ENCODE data around the gene RALGPS2.

The RALGPS2 gene

GRCh38 chr1:178704833-178705232, 20.2 kb upstream of the RALGPS2 start:
- Mint-ChIP-seq H3K36me3 (no peaks in the 10 kb centered on the region), H3K27me3 (peaks cover 21% of the 10 kb centered on the region), H3K4me3 (no peak overlapping the region), H3K4me1 (ENCODE audit: low read depth) (no peaks in the 10 kb centered on the region), H3K9me3 (ENCODE audit: low read depth) (no peaks in the 10 kb centered on the region), H3K27ac (no peak overlapping the region)

- no peak overlapping the region for H3K27ac Mint-ChIP-seq
- no peaks in the 10 kb centered on the region for H3K36me3 Mint-ChIP-seq
- no peaks in the 10 kb centered on the region for H3K9me3 Mint-ChIP-seq (ENCODE audit: low read depth)
- H3K4me3 Mint-ChIP-seq = no peak overlapping the region
- no peaks in the 10 kb centered on the region for H3K4me1 Mint-ChIP-seq (ENCODE audit: low read depth)
- peaks cover 27% of the 10 kb centered on the region for H3K27me3 Mint-ChIP-seq
Observed at GRCh38 chr1:178706432-178706831, 18.6 kb upstream of the RALGPS2 start.

- Mint-ChIP-seq H3K27ac (no peak overlapping the region), H3K4me1 (ENCODE audit: low read depth) (no peaks in the 10 kb centered on the region), H3K9me3 (ENCODE audit: low read depth) (no peaks in the 10 kb centered on the region), H3K27me3 (peaks cover 9% of the 10 kb centered on the region), H3K36me3 (no peaks in the 10 kb centered on the region), H3K4me3 (no peak overlapping the region)
Observed at GRCh38 chr1:178713259-178713658, 11.8 kb upstream of the RALGPS2 start.

- Mint-ChIP-seq H3K4me3 (no peak overlapping the region), H3K36me3 (no peaks in the 10 kb centered on the region), H3K27ac (no peak overlapping the region), H3K4me1 (ENCODE audit: low read depth) (no peaks in the 10 kb centered on the region), H3K27me3 (peaks cover 6% of the 10 kb centered on the region), H3K9me3 (ENCODE audit: low read depth) (no peaks in the 10 kb centered on the region)
Observed at GRCh38 chr1:178714453-178714852, 10.6 kb upstream of the RALGPS2 start.

GRCh38 chr1:178716111-178716510, 8.9 kb upstream of the RALGPS2 start:
- H3K27me3 Mint-ChIP-seq = peaks cover under 1% of the 10 kb centered on the region
- H3K4me3 Mint-ChIP-seq = no peak overlapping the region
- no peaks in the 10 kb centered on the region for H3K9me3 Mint-ChIP-seq (ENCODE audit: low read depth)
- H3K36me3 Mint-ChIP-seq = no peaks in the 10 kb centered on the region
- H3K27ac Mint-ChIP-seq = no peak overlapping the region
- H3K4me1 Mint-ChIP-seq (ENCODE audit: low read depth) = no peaks in the 10 kb centered on the region

GRCh38 chr1:178718520-178718919, 6.5 kb upstream of the RALGPS2 start:
- Mint-ChIP-seq H3K27ac (no peak overlapping the region), H3K27me3 (no peaks in the 10 kb centered on the region), H3K9me3 (ENCODE audit: low read depth) (no peaks in the 10 kb centered on the region), H3K4me3 (no peak overlapping the region), H3K4me1 (ENCODE audit: low read depth) (no peaks in the 10 kb centered on the region), H3K36me3 (no peaks in the 10 kb centered on the region)

GRCh38 chr1:178723546-178723945, 1.5 kb upstream of the RALGPS2 start:
- Mint-ChIP-seq H3K4me1 (ENCODE audit: low read depth) (peaks cover 24% of the 10 kb centered on the region), H3K27me3 (no peaks in the 10 kb centered on the region), H3K36me3 (no peaks in the 10 kb centered on the region), H3K27ac (no peak overlapping the region), H3K9me3 (ENCODE audit: low read depth) (no peaks in the 10 kb centered on the region), H3K4me3 (no peak overlapping the region)

GRCh38 chr1:178724376-178724727, 692 bp upstream of the RALGPS2 start:
- peak overlapping the region; percentile 41 for H3K27ac Mint-ChIP-seq
- H3K27me3 Mint-ChIP-seq = no peaks in the 10 kb centered on the region
- H3K4me1 Mint-ChIP-seq (ENCODE audit: low read depth) = peaks cover 26% of the 10 kb centered on the region
- H3K36me3 Mint-ChIP-seq = no peaks in the 10 kb centered on the region
- H3K4me3 Mint-ChIP-seq = peak overlapping the region; percentile 88
- no peaks in the 10 kb centered on the region for H3K9me3 Mint-ChIP-seq (ENCODE audit: low read depth)

GRCh38 chr1:178725466-178726086, 532 bp downstream of the RALGPS2 start:
- Mint-ChIP-seq H3K36me3 (peaks cover 2% of the 10 kb centered on the region), H3K27me3 (no peaks in the 10 kb centered on the region), H3K9me3 (ENCODE audit: low read depth) (no peaks in the 10 kb centered on the region), H3K27ac (no peak overlapping the region), H3K4me3 (peak overlapping the region; percentile 87), H3K4me1 (ENCODE audit: low read depth) (peaks cover 26% of the 10 kb centered on the region)

GRCh38 chr1:178726087-178726517, 1.1 kb downstream of the RALGPS2 start:
- Mint-ChIP-seq H3K27ac (peak overlapping the region; percentile 64), H3K4me1 (ENCODE audit: low read depth) (peaks cover 26% of the 10 kb centered on the region), H3K27me3 (no peaks in the 10 kb centered on the region), H3K9me3 (ENCODE audit: low read depth) (no peaks in the 10 kb centered on the region), H3K36me3 (peaks cover 2% of the 10 kb centered on the region), H3K4me3 (peak overlapping the region; percentile 87)

- H3K9me3 Mint-ChIP-seq (ENCODE audit: low read depth) = no peaks in the 10 kb centered on the region
- peaks cover 26% of the 10 kb centered on the region for H3K4me1 Mint-ChIP-seq (ENCODE audit: low read depth)
- H3K36me3 Mint-ChIP-seq = peaks cover 2% of the 10 kb centered on the region
- H3K27ac Mint-ChIP-seq = peak overlapping the region; percentile 13
- H3K4me3 Mint-ChIP-seq = peak overlapping the region; percentile 87
- H3K27me3 Mint-ChIP-seq = no peaks in the 10 kb centered on the region
Observed at GRCh38 chr1:178726545-178726944, 1.5 kb downstream of the RALGPS2 start.

- peaks cover 4% of the 10 kb centered on the region for H3K36me3 Mint-ChIP-seq
- peaks cover 5% of the 10 kb centered on the region for H3K9me3 Mint-ChIP-seq (ENCODE audit: low read depth)
- H3K27me3 Mint-ChIP-seq = no peaks in the 10 kb centered on the region
- H3K4me1 Mint-ChIP-seq (ENCODE audit: low read depth) = peaks cover 26% of the 10 kb centered on the region
- peak overlapping the region; percentile 87 for H3K4me3 Mint-ChIP-seq
- H3K27ac Mint-ChIP-seq = no peak overlapping the region
Observed at GRCh38 chr1:178727014-178727895, 2.2 kb downstream of the RALGPS2 start.

GRCh38 chr1:178733972-178734371, 8.9 kb downstream of the RALGPS2 start:
- peaks cover 14% of the 10 kb centered on the region for H3K36me3 Mint-ChIP-seq
- H3K4me3 Mint-ChIP-seq = no peak overlapping the region
- H3K9me3 Mint-ChIP-seq (ENCODE audit: low read depth) = peaks cover 5% of the 10 kb centered on the region
- H3K4me1 Mint-ChIP-seq (ENCODE audit: low read depth) = peaks cover 3% of the 10 kb centered on the region
- no peaks in the 10 kb centered on the region for H3K27me3 Mint-ChIP-seq
- no peak overlapping the region for H3K27ac Mint-ChIP-seq

GRCh38 chr1:178738780-178739179, 13.7 kb downstream of the RALGPS2 start:
- Mint-ChIP-seq H3K36me3 (peaks cover 34% of the 10 kb centered on the region), H3K27ac (no peak overlapping the region), H3K27me3 (no peaks in the 10 kb centered on the region), H3K4me3 (no peak overlapping the region), H3K9me3 (ENCODE audit: low read depth) (no peaks in the 10 kb centered on the region), H3K4me1 (ENCODE audit: low read depth) (peaks cover 3% of the 10 kb centered on the region)

- Mint-ChIP-seq H3K9me3 (ENCODE audit: low read depth) (no peaks in the 10 kb centered on the region), H3K36me3 (peaks cover 33% of the 10 kb centered on the region), H3K4me1 (ENCODE audit: low read depth) (peaks cover 3% of the 10 kb centered on the region), H3K27ac (no peak overlapping the region), H3K4me3 (no peak overlapping the region), H3K27me3 (no peaks in the 10 kb centered on the region)
Observed at GRCh38 chr1:178739285-178740045, 14.4 kb downstream of the RALGPS2 start.

Data from activated naive CD8-positive, alpha-beta T cell (primary cell).